Jurkat, Clone E6-1 (cell line): ENCODE measurements around the gene BCAP31.
A peak's percentile ranks its signal among the peaks of the same experiment; 100 is the strongest.

ENCODE experiments used
- DNase-seq: peaks from one replicate; pipeline ENCODE4 v3.0.0-alpha.2; 2011; ENCODE audit warnings: low read depth, low spot score
- H3K4me3 ChIP-seq: 2 replicates; pipeline ENCODE4 v1.5.1; 2011; ENCODE audit warnings: mild to moderate bottlenecking, low read length, control low read depth, moderate library complexity

Gene BCAP31

GRCh38 chrX:153669901-153670731 lies 54.1 kb downstream of the BCAP31 start:
- H3K4me3 ChIP-seq = no peak overlapping the region
- no peak for DNase-seq

DNA sequence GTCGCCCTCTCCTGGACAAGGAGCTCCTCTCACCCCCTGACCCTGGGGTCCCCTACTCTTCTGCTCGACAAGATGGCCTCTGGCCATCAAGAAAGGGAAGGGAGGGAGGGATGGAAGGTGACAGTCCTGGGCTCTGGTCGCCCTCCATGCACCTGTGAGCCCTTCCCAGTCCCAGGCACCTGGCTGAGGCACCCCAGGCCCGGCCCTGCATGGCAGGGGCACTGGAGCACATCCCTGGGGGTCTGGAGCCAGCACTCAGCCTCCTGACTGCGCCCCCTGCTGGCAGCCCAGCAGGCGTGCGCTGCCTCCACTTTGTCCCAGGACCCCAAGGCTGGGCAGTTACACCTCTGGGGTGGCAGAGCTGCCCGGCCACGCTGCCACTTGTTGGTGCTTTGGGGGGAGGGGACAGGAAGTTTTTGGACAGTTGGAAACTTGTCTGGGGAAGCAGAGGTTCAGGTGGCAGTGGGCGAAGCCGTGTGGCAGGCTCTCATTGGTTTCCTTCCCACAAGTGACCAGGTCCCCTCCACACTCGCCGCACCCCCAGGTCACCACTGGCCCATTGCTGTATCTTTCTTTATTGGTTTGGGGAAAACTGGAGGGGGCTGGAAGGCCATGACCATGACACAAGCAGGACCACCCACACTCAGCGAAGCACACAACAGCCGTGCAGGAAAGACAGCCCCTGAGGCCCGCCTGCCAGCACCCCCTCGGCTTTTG lies 54.9 kb downstream of the BCAP31 start:
- peak; percentile 20 for DNase-seq
- H3K4me3 ChIP-seq = no peak overlapping the region

GRCh38 chrX:153668423-153669173 lies 55.6 kb downstream of the BCAP31 start:
- H3K4me3 ChIP-seq = no peak overlapping the region
- no peak for DNase-seq

DNA sequence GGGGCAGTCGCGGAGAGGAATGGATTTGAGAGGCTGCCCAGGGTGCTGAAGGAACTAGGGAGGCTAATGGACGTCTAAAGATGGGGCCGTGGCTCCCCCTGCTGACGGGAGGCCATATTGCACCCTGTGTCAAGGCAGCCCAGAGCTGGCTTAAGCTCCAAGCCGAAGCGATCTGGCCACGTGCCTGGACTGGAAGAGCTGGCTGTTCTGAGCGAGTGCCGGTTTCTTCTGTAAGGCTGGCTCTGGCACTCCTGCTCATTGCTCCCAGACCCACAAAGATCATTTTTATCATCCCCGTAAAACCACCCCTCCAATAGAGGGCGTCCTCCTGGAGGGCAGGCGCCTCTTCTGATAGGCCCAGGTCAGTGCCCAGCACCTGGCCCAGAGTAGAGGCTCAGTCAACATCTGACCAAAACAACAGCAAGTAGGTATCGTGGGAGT lies 56.2 kb downstream of the BCAP31 start:
- H3K4me3 ChIP-seq = no peak overlapping the region

DNA sequence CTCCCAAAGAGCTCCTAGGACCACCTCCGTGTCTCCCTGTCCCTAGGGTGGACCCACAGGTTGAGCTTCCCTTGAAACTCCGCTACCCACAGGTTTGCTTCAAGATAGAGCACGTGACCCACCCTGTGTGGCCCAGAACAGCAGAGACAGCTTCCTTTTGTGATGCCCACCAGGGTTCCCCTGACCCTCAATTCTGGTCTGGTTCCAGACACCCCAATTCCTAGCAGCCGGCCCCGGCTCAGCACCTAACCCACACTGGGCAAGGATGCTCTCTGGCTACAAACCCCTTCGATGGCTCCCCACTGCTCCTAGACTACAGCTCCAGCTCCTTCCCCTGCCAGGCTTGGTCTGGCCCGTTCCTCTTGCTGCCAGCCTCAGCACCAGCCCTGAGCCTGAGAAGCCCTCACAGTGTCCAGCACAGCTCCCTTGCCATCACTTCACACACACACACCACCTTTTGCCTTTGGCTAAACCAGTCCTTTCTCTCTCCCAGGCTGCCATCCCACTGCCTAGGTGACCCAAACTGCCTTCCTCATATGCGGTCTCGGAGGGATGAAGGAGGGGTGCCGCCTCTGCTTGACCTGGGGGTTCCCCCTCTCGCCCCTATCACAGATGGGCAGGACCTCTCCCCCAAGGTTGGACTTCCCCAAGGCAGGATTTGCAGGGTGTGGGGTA lies 56.8 kb downstream of the BCAP31 start:
- no peak for DNase-seq
- H3K4me3 ChIP-seq = no peak overlapping the region

More for the DNA sequence above, 56.2 kb downstream of the BCAP31 start:
- DNase-seq = peak; percentile 39

DNA sequence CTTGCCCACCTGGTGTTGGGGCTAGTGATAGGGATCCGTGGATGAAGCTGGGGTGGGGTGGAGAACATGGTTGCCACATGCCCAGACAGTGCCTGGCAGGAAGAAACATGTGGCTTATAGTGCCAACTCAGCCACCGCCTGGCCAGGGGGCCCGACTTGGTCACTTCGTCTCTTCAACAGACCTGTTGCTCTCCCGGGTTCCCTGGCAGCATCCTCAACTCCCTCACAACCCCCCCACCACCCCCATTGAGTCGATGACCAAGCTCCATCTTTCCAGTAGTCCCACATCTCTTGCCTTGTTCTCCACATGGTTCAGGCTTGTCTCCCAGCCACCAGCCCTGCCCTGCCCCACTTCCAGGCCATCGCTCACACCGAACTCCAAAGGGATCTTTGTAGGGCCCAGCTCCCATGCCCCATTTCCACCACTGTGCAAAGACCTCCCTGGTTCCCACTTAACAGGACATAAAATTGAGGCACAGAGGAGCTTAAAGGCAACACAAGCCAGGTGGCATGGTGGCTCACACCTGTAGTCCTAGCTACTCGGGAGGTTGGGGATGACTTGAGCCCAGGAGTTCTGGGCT lies 58.4 kb downstream of the BCAP31 start:
- no peak for DNase-seq
- no peak overlapping the region for H3K4me3 ChIP-seq

GRCh38 chrX:153662266-153662665 lies 61.9 kb downstream of the BCAP31 start:
- peak overlapping the region; percentile 13; the same call in 1 of the 2 replicates for H3K4me3 ChIP-seq
- no peak for DNase-seq

GRCh38 chrX:153659268-153659667 lies 64.9 kb downstream of the BCAP31 start:
- no peak for DNase-seq
- H3K4me3 ChIP-seq = no peak overlapping the region

- no peak overlapping the region for H3K4me3 ChIP-seq
- no peak for DNase-seq
These were observed 67.0 kb downstream of the BCAP31 start for GRCh38 chrX:153657161-153657560.

DNA sequence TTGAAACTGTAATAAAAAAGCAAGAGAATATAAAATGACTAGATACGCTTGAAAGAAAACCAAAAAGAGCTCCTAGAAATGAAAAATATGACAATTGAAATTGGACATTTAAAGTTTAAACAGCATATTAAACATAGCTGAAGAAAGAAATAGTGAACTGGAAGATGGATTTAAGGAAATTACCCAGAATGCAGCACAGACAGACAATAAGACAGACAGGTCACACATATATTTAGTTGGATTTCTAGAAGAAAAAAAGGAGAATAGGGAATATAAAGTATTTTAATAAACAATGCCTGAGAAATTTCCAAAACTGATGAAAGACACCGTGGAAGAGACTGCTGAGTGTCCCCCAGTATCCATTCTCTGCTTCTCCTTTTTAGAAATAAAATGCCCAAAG lies 70.6 kb downstream of the BCAP31 start:
- DNase-seq = no peak
- H3K4me3 ChIP-seq = no peak overlapping the region

DNA sequence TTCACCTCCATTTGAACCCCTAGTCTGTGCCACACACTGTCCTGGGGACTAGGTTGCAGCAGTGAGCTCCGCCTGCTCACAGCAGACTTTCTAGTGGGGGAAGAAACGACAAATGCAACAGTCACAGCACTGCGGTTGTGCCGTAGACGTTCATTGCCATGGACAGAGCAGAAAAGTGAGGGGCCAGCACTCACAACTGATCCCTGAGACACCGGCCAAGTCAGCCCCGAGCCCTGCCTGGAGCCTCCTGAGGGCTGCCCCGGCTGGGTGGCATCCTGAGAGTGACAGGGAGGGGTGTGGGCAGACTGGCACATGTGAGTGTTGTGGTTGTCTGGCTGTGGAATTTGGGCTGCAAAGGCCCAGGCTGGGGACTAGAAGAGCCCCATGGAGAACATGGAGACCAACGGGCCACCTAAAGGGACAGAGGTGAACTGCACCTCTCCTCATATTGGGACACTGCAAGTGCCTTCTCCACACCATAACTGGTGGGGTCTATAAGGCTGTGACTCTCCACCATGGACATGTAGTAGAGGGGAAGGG lies 72.6 kb downstream of the BCAP31 start:
- no peak for DNase-seq
- no peak overlapping the region for H3K4me3 ChIP-seq

GRCh38 chrX:153650959-153651358 lies 73.2 kb downstream of the BCAP31 start:
- no peak for DNase-seq
- H3K4me3 ChIP-seq = no peak overlapping the region
